Activated effector memory CD4-positive, alpha-beta T cell treated with anti-CD3 and anti-CD28 coated beads, Interleukin-2, amount 50 U/mL, for 16 hours (primary cell): ENCODE data around the gene RPL10A.
"Not testable (repeated sequence)": the region's sequence is repeated elsewhere in the genome, so short reads cannot be mapped to it uniquely, and the experiment has no call there.

Experiments
- DNase-seq: peaks from one replicate; pipeline ENCODE4 v3.0.0-alpha.2; 2020

RPL10A gene

DNA sequence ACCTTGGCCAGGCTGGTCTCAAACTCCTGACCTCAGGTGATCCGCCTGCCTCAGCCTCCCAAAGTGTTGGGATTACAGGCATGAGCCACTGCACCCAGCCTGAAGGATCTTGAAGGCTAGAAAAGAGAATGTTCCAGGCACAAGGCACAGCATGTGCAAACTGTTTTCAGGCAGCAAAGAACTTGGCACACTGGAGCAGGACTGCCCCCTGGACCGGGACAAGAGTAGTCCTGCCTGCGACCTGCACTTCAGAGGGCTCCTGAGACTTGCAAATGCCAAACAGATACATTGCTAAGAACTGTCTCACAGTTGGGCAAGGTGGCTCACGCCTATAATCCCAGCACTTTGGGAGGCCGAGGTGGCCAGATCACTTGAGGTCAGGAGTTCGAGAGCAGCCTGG is 47.7 kb downstream of the RPL10A start:
- DNase-seq = not testable (repeated sequence)

DNA sequence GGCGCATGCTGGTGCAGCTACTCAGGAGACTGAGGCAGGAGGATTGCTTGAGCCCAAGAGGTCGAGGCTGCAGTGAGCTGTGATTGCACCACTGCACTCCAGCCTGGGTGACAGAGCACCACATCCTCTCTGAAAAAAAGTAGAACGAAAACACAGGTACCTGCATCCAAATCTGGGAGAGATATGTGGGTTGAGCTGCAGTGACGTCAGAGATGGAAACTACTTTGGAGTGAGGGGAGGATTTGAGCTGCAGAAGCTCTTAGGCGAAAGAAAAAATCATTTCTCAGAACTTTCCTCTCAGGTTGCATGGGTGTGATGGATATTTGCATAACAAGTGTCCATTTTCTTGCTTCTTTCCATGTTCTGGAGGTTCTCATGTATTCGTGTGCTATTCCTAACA is 48.5 kb downstream of the RPL10A start:
- DNase-seq = no peak

DNA sequence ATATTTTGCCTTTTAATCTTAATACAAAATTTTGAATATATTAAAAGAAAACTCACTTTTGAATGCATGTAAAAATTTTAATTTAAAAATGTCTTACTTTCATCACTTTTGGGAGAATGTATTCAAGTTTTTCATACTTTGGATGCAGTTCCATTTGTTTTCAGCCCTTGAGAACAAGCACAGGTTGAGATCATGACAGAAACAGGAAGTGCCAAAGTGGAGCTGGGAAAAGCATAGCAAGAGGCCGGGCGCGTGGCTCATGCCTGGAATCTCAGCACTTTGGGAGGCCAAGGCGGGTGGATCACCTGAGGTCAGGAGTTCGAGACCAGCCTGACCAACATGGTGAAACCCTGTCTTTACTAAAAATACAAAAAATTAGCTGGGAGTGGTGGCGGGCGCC is 49.8 kb downstream of the RPL10A start:
- not testable (repeated sequence) for DNase-seq

DNA sequence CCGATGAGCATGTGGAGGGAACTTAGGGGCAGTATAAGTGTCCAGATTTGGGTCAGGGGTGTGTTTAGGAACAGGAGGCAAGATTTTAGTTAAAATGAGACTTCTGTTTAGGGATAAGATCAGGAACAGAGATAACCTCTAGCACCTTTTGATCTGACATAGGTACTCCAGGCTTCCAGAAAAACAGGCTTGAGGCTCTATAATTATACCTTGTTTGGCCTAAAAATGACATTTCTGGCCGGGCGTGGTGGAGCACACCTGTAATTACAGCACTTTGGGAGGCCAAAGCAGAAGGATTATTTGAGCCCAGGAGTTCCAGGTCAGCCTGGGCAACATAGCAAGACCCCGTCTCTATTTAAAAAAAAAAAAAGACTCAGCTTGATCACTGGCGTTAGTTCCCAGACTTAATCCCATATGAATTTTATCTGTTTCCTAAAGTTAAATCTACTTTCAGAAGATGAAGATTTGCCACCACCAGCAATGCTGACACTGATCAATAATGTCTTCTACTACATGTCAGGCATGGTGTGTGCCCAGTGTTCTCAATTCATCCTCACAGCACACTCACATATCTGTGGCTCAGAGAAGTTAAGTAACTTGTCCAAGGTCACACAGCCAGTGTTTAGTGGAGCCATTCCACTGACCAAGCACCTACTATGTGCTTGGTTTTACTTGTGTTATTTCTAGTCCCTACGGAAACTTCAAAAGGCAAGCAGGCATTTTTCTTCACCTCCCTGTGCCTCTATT is 50.5 kb downstream of the RPL10A start:
- no peak for DNase-seq

DNA sequence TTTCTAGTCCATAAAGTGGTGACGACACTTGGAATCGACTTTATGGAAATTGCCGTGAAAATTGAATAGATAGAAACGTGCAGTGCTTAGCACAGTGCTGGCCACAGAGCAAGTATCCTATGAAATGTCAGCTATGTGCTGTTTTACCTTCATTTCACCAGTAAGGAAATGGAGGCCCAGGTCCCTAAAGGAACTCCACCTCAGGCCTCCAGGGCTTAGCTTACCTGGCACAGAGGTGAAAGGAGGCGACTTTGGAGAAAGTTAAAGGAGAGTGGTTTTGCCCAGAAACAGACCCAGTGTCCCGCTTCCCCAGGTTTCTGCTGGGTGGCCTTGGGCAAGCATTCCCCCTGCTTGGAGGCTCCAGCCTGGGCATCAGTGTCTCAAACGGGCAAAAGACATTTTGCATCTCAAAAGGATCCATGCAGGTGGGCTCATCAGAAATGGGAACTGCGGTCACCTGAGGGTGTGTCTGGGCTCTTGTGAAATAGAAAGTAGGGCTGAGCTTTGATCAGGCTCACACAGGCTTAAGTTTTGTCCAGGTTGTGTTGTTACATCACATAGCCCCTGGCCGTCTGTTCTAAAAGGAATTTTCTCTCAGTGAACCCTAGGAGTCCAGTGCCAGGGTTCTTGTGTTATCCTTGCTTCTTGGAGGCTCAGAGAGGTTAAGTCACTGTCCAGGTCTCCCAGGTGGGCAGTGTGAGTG is 51.3 kb downstream of the RPL10A start:
- DNase-seq = no peak
